Natural killer cell (primary cell): Measurements from ENCODE around the gene PIPOX. TPM values are rescaled to one million over a fixed set of nuclear protein-coding genes. Genes with fewer than 3 reads are reported as not detected.

Source experiments
- ATAC-seq, 3 donors: fragments of 150-1000 bp in 2 of 3; fragments of 200-7000 bp in 1 of 3; cut with Tn5 transposase; 1 replicate in 1 of 3; 2 replicates in 2 of 3; pipeline ENCODE4 v1.10.0; 2021; ENCODE audit warnings: mild to moderate bottlenecking in 2 of 3, moderate library complexity in 2 of 3
- DNase-seq, 2 donors: peaks; one replicate each; pipeline versions ENCODE4 v3.0.0 to v3.0.0-alpha.2; 2013 to 2021; ENCODE audit warnings: mixed read lengths in 1 of 2
- H3K27ac ChIP-seq: one replicate; pipeline ENCODE4 v1.5.1; 2013; ENCODE audit warnings: mild to moderate bottlenecking, low read length
- H3K27me3 ChIP-seq: one replicate; pipeline ENCODE4 v1.6.1; 2013; ENCODE audit warnings: low read length; ENCODE audit not compliant: control insufficient read depth, insufficient read depth
- H3K36me3 ChIP-seq: one replicate; pipeline ENCODE4 v1.6.1; 2013; ENCODE audit warnings: low read length; ENCODE audit not compliant: control insufficient read depth, insufficient read depth
- H3K4me1 ChIP-seq: one replicate; pipeline ENCODE4 v1.6.1; 2013; ENCODE audit warnings: low read length; ENCODE audit not compliant: control insufficient read depth, insufficient read depth
- H3K4me3 ChIP-seq: one replicate; pipeline ENCODE4 v1.5.1; 2013; ENCODE audit warnings: low read length
- H3K9me3 ChIP-seq: one replicate; pipeline ENCODE4 v1.6.1; 2013; ENCODE audit warnings: low read length; ENCODE audit not compliant: control insufficient read depth, insufficient read depth
- H3K27ac Mint-ChIP-seq, 2 donors: one replicate each; pipeline ENCODE4 v1.8.0; 2022; ENCODE audit warnings: mild to moderate bottlenecking in 2 of 2, mixed read lengths in 2 of 2, moderate library complexity in 1 of 2
- H3K27me3 Mint-ChIP-seq, 2 donors: one replicate each; pipeline ENCODE4 v1.8.0; 2022; ENCODE audit warnings: low read depth in 2 of 2, mixed read lengths in 2 of 2
- H3K36me3 Mint-ChIP-seq: one replicate; pipeline ENCODE4 v1.8.0; 2022; ENCODE audit warnings: mixed read lengths
- H3K4me1 Mint-ChIP-seq, 2 donors: one replicate each; pipeline ENCODE4 v1.8.0; 2022; ENCODE audit warnings: mixed read lengths in 2 of 2
- H3K4me3 Mint-ChIP-seq: one replicate; pipeline ENCODE4 v1.8.0; 2022; ENCODE audit warnings: mild to moderate bottlenecking, moderate library complexity, mixed read lengths
- H3K9me3 Mint-ChIP-seq, 2 donors: one replicate each; pipeline ENCODE4 v1.8.0; 2022; ENCODE audit warnings: mixed read lengths in 2 of 2
- WGBS: methylation state at CpG from one replicate; pipeline ENCODE4 v1.1.7; 2013; ENCODE audit warnings: missing lambda C conversion rate; ENCODE audit not compliant: insufficient coverage; 5-methylcytosine and 5-hydroxymethylcytosine counted together
- intact Hi-C: fragments of 100-400 bp; cut with micrococcal nuclease; formaldehyde crosslinking; loops from one replicate; pipeline ENCODE4 v1.14.2; 2022
- total RNA-seq, 4 donors: library from RNA; stranded (reverse); fragments of 120-200 nt in 1 of 4; gene quantifications; one replicate each; pipeline versions ENCODE4 v1.2.3 to v1.2.4, GENCODE V29; 2013 to 2022
- TF ChIP-seq, protein P1 (sequence below): fragments of 200-600 bp; IDR thresholded peaks from one replicate; pipeline ENCODE4 v1.8.0; 2022; ENCODE audit warnings: antibody characterized with exemption

Gene PIPOX
- total RNA-seq, 3 donors from 2014 or later (not counting 1 experiment from before 2014, with no cell fraction given), result 3.0 to 5.8 (median 3.4) TPM

DNA sequence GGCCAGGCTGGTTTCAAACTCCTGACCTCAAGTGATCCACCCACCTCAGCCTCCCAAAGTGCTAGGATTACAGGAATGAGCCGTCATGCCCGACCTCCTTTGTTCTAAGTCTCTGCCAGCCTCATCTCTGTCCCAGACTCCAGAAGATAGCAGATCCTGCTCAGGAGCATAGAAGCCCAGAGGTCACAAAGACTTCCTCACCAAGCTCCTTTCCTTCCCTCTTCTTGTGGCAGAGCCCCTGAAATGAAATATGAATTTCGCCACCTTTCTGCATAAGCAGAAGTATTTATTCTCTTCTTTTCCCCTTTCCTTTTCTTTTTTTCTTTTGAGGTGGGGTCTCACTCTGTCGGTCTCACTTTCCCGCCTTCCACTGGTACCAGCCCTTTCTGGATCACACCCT lies 11.5 kb upstream of the PIPOX start:
- no peak overlapping the region for H3K27ac Mint-ChIP-seq
- Histone ChIP-seq H3K9me3 (peaks cover 3% of the 10 kb centered on the region), H3K27ac (no peak overlapping the region), H3K4me1 (peaks cover 2% of the 10 kb centered on the region), H3K4me3 (no peak overlapping the region), H3K27me3 (peaks cover 10% of the 10 kb centered on the region), H3K36me3 (no peaks in the 10 kb centered on the region)
- peaks cover 0 to 7% of the 10 kb centered on the region in 2 donors for H3K9me3 Mint-ChIP-seq
- peaks cover 43 to 54% of the 10 kb centered on the region in 2 donors for H3K27me3 Mint-ChIP-seq
- H3K4me1 Mint-ChIP-seq, result no peaks in the 10 kb centered on the region
- TF ChIP-seq, protein P1, sequence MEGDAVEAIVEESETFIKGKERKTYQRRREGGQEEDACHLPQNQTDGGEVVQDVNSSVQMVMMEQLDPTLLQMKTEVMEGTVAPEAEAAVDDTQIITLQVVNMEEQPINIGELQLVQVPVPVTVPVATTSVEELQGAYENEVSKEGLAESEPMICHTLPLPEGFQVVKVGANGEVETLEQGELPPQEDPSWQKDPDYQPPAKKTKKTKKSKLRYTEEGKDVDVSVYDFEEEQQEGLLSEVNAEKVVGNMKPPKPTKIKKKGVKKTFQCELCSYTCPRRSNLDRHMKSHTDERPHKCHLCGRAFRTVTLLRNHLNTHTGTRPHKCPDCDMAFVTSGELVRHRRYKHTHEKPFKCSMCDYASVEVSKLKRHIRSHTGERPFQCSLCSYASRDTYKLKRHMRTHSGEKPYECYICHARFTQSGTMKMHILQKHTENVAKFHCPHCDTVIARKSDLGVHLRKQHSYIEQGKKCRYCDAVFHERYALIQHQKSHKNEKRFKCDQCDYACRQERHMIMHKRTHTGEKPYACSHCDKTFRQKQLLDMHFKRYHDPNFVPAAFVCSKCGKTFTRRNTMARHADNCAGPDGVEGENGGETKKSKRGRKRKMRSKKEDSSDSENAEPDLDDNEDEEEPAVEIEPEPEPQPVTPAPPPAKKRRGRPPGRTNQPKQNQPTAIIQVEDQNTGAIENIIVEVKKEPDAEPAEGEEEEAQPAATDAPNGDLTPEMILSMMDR, result no peak
- WGBS, result 51% methylated on average over 5 of the region's 5 CpGs
- ATAC-seq, result no peak
- H3K36me3 Mint-ChIP-seq, result peaks cover 9% of the 10 kb centered on the region
- no peak for DNase-seq
- H3K4me3 Mint-ChIP-seq, result no peak overlapping the region
- intact Hi-C loops, result no loop called here

DNA sequence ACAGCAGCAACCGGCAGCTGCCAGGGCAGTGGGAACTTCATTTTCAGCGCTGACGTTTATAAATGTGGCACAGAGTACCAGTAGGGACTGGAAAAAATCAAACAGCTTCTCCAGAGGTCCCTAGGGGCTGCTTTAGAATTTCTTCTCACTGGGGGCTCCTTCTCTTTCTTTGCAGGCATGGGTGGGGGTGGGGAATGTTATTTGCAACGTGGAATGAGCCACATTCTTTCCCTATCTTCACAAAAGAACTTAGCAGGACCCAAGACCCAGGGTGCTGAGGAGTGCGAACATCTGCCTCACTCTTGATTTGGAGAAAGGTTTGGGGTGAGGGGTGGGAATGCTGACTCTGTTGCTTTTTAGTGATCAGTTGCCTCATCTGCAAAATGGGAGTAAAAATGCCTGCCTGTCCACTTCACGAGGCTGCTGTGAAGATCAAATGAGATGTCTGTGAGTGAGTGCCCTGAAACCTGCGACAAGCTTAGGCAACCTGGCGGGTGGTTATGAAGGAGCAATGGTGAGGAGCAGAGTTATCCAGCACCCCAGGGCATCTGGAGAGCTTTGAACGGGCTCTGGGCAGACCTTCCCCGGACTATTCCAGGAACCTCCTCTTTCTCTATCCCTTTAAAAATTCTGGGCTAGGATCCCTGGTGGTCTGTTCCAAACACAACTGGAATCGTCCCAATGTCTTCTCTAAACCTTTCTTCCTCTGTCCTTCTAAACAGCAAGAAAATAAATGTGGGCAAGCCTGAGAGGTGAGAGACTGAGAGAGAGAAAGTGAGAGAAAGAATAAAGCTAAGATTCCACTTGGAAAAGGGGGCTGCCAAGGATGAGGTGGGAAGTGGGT lies 10.7 kb upstream of the PIPOX start:
- no peak for ATAC-seq
- Histone ChIP-seq H3K4me3 (no peak overlapping the region), H3K4me1 (peaks cover 2% of the 10 kb centered on the region), H3K27me3 (peaks cover 10% of the 10 kb centered on the region), H3K9me3 (peaks cover 3% of the 10 kb centered on the region), H3K36me3 (no peaks in the 10 kb centered on the region), H3K27ac (no peak overlapping the region)
- 56% methylated on average over 9 of the region's 11 CpGs for WGBS
- Mint-ChIP-seq H3K27me3 (peaks cover 43 to 48% of the 10 kb centered on the region in 2 donors), H3K36me3 (peaks cover 9% of the 10 kb centered on the region), H3K4me1 (no peaks in the 10 kb centered on the region), H3K9me3 (peaks cover 0 to 7% of the 10 kb centered on the region in 2 donors), H3K4me3 (no peak overlapping the region), H3K27ac (no peak overlapping the region)
- intact Hi-C loops, result no loop called here
- no peak for DNase-seq
- TF ChIP-seq, protein P1, result no peak

DNA sequence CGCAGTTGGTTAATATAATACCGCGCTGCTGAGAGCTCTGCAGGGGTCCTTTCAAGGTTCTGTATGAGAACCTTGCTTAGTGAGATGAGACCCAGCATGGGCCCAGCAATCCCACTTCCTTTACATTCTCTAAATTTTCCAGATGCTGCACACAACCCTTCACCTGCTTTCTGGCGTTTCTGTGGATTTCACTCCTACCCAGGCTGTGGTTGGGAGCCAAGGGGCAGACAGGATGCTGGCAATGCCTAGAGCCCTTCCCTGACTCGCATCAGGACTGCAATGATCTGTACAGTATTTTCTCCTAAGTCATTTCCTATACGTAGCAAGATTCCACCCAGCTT lies 10.1 kb upstream of the PIPOX start:
- H3K36me3 ChIP-seq, result no peaks in the 10 kb centered on the region
- Mint-ChIP-seq H3K4me3 (no peak overlapping the region), H3K9me3 (peaks cover 0 to 7% of the 10 kb centered on the region in 2 donors), H3K36me3 (peaks cover 9% of the 10 kb centered on the region), H3K27me3 (peaks cover 40 to 42% of the 10 kb centered on the region in 2 donors), H3K27ac (no peak overlapping the region), H3K4me1 (no peaks in the 10 kb centered on the region)
- TF ChIP-seq, protein P1, result no peak
- H3K27ac ChIP-seq, result no peak overlapping the region
- H3K9me3 ChIP-seq, result peaks cover 3% of the 10 kb centered on the region
- intact Hi-C loops, result no loop called here
- peaks cover 10% of the 10 kb centered on the region for H3K27me3 ChIP-seq
- 50% methylated on average over 5 of the region's 6 CpGs for WGBS
- ATAC-seq (no peak), DNase-seq (no peak)
- H3K4me3 ChIP-seq, result no peak overlapping the region
- H3K4me1 ChIP-seq, result peaks cover 2% of the 10 kb centered on the region
